ENCODE results near the gene PCNA.

Gene PCNA

GRCh38 chr20:5160882-5161281 lies 41.1 kb upstream of the PCNA start:
- TF ChIP-seq CTCF (conservative IDR thresholded peaks at IDR 0.05; ENCODE audit: low read depth, low read length), result no peak
- H3K79me2 ChIP-seq (ENCODE audit: insufficient read depth, low read depth), result no peaks in the 10 kb centered on the region
- H3K9ac ChIP-seq, result no peak overlapping the region
- no peak overlapping the region for H3K4me3 ChIP-seq (IDR thresholded peaks at IDR 0.05; ENCODE audit: insufficient read depth, low read depth, low read length)
- no peak overlapping the region for H2AFZ ChIP-seq (ENCODE audit: low read depth)
- peaks cover 8% of the 10 kb centered on the region for H3K4me1 ChIP-seq (ENCODE audit: low read depth, poor library complexity, severe bottlenecking)
- H4K20me1 ChIP-seq (ENCODE audit: insufficient read depth), result no peaks in the 10 kb centered on the region
- no peaks in the 10 kb centered on the region for H3K36me3 ChIP-seq (ENCODE audit: insufficient read depth)
- no peak overlapping the region for H3K4me2 ChIP-seq
- no peak overlapping the region for H3K27ac ChIP-seq
- no peaks in the 10 kb centered on the region for H3K27me3 ChIP-seq (ENCODE audit: insufficient read depth, low read depth)

GRCh38 chr20:5159928-5160327 lies 40.2 kb upstream of the PCNA start:
- Histone ChIP-seq H3K4me3 (IDR thresholded peaks at IDR 0.05; ENCODE audit: insufficient read depth, low read depth, low read length) (no peak overlapping the region), H4K20me1 (ENCODE audit: insufficient read depth) (no peaks in the 10 kb centered on the region), H3K4me2 (no peak overlapping the region), H3K27ac (no peak overlapping the region), H2AFZ (ENCODE audit: low read depth) (no peak overlapping the region), H3K4me1 (ENCODE audit: low read depth, poor library complexity, severe bottlenecking) (peaks cover 8% of the 10 kb centered on the region), H3K9ac (no peak overlapping the region), H3K36me3 (ENCODE audit: insufficient read depth) (no peaks in the 10 kb centered on the region), H3K27me3 (ENCODE audit: insufficient read depth, low read depth) (no peaks in the 10 kb centered on the region), H3K79me2 (ENCODE audit: insufficient read depth, low read depth) (no peaks in the 10 kb centered on the region)
- TF ChIP-seq CTCF (conservative IDR thresholded peaks at IDR 0.05; ENCODE audit: low read depth, low read length), result no peak

- H3K4me2 ChIP-seq, result no peak overlapping the region
- no peak overlapping the region for H2AFZ ChIP-seq (ENCODE audit: low read depth)
- H3K27ac ChIP-seq, result no peak overlapping the region
- H3K9ac ChIP-seq, result no peak overlapping the region
- H4K20me1 ChIP-seq (ENCODE audit: insufficient read depth), result no peaks in the 10 kb centered on the region
- H3K79me2 ChIP-seq (ENCODE audit: insufficient read depth, low read depth), result no peaks in the 10 kb centered on the region; the same call in 1 of the 2 replicates
- no peak for TF ChIP-seq CTCF (conservative IDR thresholded peaks at IDR 0.05; ENCODE audit: low read depth, low read length)
- H3K27me3 ChIP-seq (ENCODE audit: insufficient read depth, low read depth), result no peaks in the 10 kb centered on the region
- no peaks in the 10 kb centered on the region for H3K36me3 ChIP-seq (ENCODE audit: insufficient read depth)
- H3K4me1 ChIP-seq (ENCODE audit: low read depth, poor library complexity, severe bottlenecking), result peaks cover 8% of the 10 kb centered on the region
- H3K4me3 ChIP-seq (IDR thresholded peaks at IDR 0.05; ENCODE audit: insufficient read depth, low read depth, low read length), result no peak overlapping the region
Measured at GRCh38 chr20:5156675-5157448, 37.1 kb upstream of the PCNA start.

GRCh38 chr20:5155404-5155803 lies 35.6 kb upstream of the PCNA start:
- no peaks in the 10 kb centered on the region for H3K4me1 ChIP-seq (ENCODE audit: low read depth, poor library complexity, severe bottlenecking)
- H2AFZ ChIP-seq (ENCODE audit: low read depth), result no peak overlapping the region
- no peak overlapping the region for H3K27ac ChIP-seq
- H3K4me2 ChIP-seq, result no peak overlapping the region
- H3K9ac ChIP-seq, result no peak overlapping the region
- no peaks in the 10 kb centered on the region for H3K27me3 ChIP-seq (ENCODE audit: insufficient read depth, low read depth)
- H4K20me1 ChIP-seq (ENCODE audit: insufficient read depth), result no peaks in the 10 kb centered on the region
- H3K79me2 ChIP-seq (ENCODE audit: insufficient read depth, low read depth), result no peaks in the 10 kb centered on the region; the same call in 1 of the 2 replicates
- no peaks in the 10 kb centered on the region for H3K36me3 ChIP-seq (ENCODE audit: insufficient read depth)
- no peak overlapping the region for H3K4me3 ChIP-seq (IDR thresholded peaks at IDR 0.05; ENCODE audit: insufficient read depth, low read depth, low read length)
- no peak for TF ChIP-seq CTCF (conservative IDR thresholded peaks at IDR 0.05; ENCODE audit: low read depth, low read length)

Measured in KMS-11 (cell line).